Calu3 (cell line): ENCODE results near the gene FBXW8. TPM values are rescaled to one million over a fixed set of nuclear protein-coding genes. Genes with fewer than 3 reads are reported as not detected.
A peak's percentile ranks its signal among the peaks of the same experiment; 100 is the strongest.

Experiments used
- BruUV-seq: library from RNA; stranded (reverse); fragments of 400-500 nt; replicated peaks from 2 replicates; lab custom pipeline; 2021; lab: Mats Ljungman, UMichigan
- CTCF ChIA-PET: fragments of 300-600 bp; sonication (Branson Sonifier 250); formaldehyde crosslinking; loops from one replicate; lab custom pipeline; 2022; ENCODE audit warnings: antibody characterized with exemption; lab: Charles Lee
- DNase-seq: peaks from one replicate; pipeline ENCODE4 v3.0.0; 2022
- H3K27ac Mint-ChIP-seq: one replicate; pipeline ENCODE4 v1.8.0; 2022; ENCODE audit warnings: mixed read lengths; ENCODE audit not compliant: unreplicated experiment
- H3K27me3 Mint-ChIP-seq: one replicate; pipeline ENCODE4 v1.8.0; 2022; ENCODE audit warnings: mixed read lengths; ENCODE audit not compliant: unreplicated experiment
- H3K36me3 Mint-ChIP-seq: one replicate; pipeline ENCODE4 v1.8.0; 2022; ENCODE audit warnings: mild to moderate bottlenecking, moderate library complexity, mixed read lengths; ENCODE audit not compliant: insufficient read depth, unreplicated experiment
- H3K4me1 Mint-ChIP-seq: one replicate; pipeline ENCODE4 v1.8.0; 2022; ENCODE audit warnings: mild to moderate bottlenecking, low read depth, mixed read lengths; ENCODE audit not compliant: unreplicated experiment
- H3K4me3 Mint-ChIP-seq: one replicate; pipeline ENCODE4 v1.8.0; 2022; ENCODE audit warnings: mild to moderate bottlenecking, low read depth, moderate library complexity, mixed read lengths; ENCODE audit not compliant: unreplicated experiment
- H3K9me3 Mint-ChIP-seq: one replicate; pipeline ENCODE4 v1.8.0; 2022; ENCODE audit warnings: low read depth, mixed read lengths; ENCODE audit not compliant: unreplicated experiment
- intact Hi-C: fragments of 100-400 bp; cut with micrococcal nuclease; formaldehyde crosslinking; loops from one replicate; pipeline ENCODE4 v1.10.0; 2022; ENCODE audit not compliant: unreplicated experiment
- total RNA-seq: library from RNA; stranded (reverse); gene quantifications from 2 replicates; pipeline ENCODE4 v1.2.3, GENCODE V29; 2022
- TF ChIP-seq, protein P1 (sequence below): fragments of 200-600 bp; IDR thresholded peaks from one replicate; pipeline ENCODE4 v1.8.0; 2022; ENCODE audit warnings: antibody characterized with exemption; ENCODE audit not compliant: unreplicated experiment

Gene FBXW8
- total RNA-seq, 1 experiment from 2014 or later = 18.2 TPM

DNA sequence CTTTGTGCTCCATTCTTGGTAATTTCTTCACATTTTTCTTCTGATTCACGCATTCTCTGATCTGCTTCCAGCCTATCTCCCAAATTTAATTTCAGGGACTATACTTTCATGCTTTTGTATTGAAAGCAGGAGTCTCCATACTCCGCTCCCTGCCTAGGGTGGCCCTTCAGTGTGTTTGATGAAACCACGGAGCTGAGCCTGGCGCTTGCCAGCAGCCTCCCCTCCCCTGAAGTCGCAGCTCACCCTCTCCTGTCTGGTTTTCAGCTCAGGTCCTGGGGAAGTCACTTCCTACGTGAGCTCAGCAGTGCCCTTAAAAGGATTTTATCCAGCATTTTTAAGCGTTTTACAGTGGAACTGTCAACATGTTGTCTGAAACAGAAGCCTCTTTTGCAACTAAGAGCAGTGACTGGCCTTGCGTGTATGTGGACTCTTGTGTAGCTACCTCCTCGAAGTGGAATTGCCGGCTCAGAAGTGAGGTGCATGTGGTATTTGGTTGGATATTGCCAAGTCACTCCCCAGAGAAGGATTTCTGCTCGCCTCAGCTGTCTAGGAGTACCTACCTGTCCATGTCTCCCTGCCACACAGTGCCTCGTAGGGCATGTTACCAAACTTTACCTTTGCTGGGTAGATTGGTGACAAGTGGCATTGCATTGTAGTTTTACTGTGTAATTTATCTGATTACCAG lies 109.9 kb downstream of the FBXW8 start:
- BruUV-seq = no TSS peak
- CTCF ChIA-PET = no interaction called here
- Mint-ChIP-seq H3K4me1 (peaks cover 8% of the 10 kb centered on the region), H3K4me3 (no peak overlapping the region), H3K36me3 (peaks cover 94% of the 10 kb centered on the region), H3K27me3 (no peaks in the 10 kb centered on the region), H3K27ac (peak overlapping the region; percentile 15), H3K9me3 (no peaks in the 10 kb centered on the region)
- DNase-seq = no peak
- intact Hi-C loops = no loop called here
- TF ChIP-seq, protein P1, sequence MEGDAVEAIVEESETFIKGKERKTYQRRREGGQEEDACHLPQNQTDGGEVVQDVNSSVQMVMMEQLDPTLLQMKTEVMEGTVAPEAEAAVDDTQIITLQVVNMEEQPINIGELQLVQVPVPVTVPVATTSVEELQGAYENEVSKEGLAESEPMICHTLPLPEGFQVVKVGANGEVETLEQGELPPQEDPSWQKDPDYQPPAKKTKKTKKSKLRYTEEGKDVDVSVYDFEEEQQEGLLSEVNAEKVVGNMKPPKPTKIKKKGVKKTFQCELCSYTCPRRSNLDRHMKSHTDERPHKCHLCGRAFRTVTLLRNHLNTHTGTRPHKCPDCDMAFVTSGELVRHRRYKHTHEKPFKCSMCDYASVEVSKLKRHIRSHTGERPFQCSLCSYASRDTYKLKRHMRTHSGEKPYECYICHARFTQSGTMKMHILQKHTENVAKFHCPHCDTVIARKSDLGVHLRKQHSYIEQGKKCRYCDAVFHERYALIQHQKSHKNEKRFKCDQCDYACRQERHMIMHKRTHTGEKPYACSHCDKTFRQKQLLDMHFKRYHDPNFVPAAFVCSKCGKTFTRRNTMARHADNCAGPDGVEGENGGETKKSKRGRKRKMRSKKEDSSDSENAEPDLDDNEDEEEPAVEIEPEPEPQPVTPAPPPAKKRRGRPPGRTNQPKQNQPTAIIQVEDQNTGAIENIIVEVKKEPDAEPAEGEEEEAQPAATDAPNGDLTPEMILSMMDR = no peak

DNA sequence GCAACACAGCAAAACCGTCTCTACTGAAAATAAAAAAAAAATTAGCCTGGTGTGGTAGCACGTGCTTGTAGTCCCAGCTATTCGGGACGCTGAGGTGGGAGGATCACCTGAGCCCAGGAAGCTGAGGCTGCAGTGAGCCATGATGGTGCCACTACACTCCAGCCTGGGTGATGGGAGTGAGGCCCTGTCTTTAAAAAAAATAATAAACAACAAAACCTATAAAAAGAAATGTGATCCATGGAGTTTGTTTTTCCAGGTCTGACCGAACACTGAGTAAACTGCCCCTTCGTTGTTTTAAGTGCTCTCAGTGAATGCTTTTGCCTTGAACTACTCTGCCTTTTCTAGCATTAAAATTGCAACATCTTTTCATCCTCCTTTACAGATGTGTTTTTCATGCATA lies 111.7 kb downstream of the FBXW8 start:
- Mint-ChIP-seq H3K4me3 (no peak overlapping the region), H3K27me3 (no peaks in the 10 kb centered on the region), H3K27ac (no peak overlapping the region), H3K4me1 (peaks cover 12% of the 10 kb centered on the region), H3K36me3 (peaks cover 100% of the 10 kb centered on the region), H3K9me3 (no peaks in the 10 kb centered on the region)
- TF ChIP-seq, protein P1 = no peak
- intact Hi-C loops = no loop called here
- no TSS peak for BruUV-seq
- CTCF ChIA-PET = no interaction called here
- no peak for DNase-seq

DNA sequence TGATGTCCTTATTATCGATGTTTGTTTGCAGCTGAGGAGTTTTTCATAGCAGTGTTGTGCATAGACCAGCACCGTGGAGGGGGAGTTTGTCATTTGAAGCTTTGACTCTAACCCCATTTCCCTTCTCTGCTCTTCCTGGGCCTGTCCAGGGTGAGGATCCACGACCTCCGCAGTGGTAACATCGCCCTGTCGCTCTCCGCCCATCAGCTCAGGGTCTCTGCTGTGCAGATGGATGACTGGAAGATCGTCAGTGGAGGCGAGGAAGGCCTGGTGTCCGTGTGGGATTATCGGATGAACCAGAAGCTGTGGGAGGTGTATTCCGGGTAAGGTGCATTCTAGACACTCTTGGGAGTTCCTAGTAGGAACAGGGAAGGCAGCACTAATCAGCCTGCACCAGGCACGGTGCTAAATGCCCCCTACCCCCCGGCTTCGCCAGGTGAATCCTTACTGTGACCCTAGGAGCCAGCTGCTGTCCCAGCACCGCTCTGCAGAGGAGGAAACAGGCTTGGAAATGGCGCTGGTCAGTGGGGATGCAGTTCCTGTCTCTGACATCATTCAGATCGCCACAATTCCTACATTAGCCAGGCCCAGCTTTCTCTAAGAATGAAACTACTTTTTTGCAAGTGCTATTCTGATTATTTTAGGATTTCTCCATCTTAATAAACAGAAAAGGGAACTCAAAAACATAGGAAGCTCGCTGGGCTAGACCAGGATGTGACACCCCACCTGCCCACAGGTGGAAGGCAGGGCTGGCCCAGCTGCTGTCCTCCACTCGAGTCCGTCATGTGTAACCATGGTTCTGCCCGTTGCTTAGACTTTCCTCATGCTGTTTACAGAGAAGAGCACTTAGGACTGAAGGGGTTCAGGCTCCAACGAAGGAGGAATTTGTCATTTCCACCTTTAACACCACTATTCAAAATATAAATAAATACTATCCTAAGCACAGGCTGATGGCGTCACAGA lies 113.5 kb downstream of the FBXW8 start:
- no peaks in the 10 kb centered on the region for H3K9me3 Mint-ChIP-seq
- intact Hi-C loops = no loop called here
- no peak overlapping the region for H3K27ac Mint-ChIP-seq
- H3K4me3 Mint-ChIP-seq = no peak overlapping the region
- TF ChIP-seq, protein P1 = no peak
- H3K27me3 Mint-ChIP-seq = no peaks in the 10 kb centered on the region
- CTCF ChIA-PET = interaction anchor here (1.5 kb wide), 1 partner anchor 12 kb away, joined by 3 read pairs; no protein-coding TSS in a partner anchor
- H3K36me3 Mint-ChIP-seq = peaks cover 100% of the 10 kb centered on the region
- no peak for DNase-seq
- H3K4me1 Mint-ChIP-seq = peaks cover 12% of the 10 kb centered on the region
- no TSS peak for BruUV-seq

DNA sequence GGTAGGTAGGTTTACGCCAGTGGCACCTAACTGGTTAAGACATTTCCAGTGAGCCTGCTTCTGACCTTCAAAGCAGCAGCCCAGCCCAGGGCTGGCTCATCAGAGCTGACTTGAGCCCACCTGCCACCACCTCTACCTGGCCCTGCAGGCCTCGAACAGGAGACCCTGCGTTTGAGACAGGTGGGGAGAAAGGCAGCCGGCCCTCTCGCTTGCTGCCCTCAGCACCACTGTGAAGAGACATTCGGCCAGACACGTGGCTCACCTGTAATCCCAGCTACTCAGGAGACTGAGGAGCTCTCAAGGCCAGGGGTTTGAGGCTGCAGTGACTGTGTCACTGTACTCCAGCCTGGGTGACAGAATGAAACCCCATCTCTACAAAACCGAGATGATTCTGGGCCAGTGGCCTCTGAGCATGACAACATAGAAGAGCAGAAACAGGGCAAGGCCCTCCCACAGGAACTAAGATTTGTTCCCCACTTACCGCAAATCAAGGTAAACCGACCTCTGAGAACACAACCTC lies 114.3 kb downstream of the FBXW8 start:
- no peak overlapping the region for H3K4me3 Mint-ChIP-seq

More for the DNA sequence above, 114.3 kb downstream of the FBXW8 start:
- Mint-ChIP-seq H3K36me3 (peaks cover 100% of the 10 kb centered on the region), H3K27ac (peak overlapping the region; percentile 80), H3K9me3 (no peaks in the 10 kb centered on the region), H3K4me1 (peaks cover 13% of the 10 kb centered on the region), H3K27me3 (no peaks in the 10 kb centered on the region)
- no peak for DNase-seq
- TF ChIP-seq, protein P1 = no peak
- no TSS peak for BruUV-seq
- intact Hi-C loops = loop anchor here (1.0 to 5.0 kb wide), 2 partner anchors 72 to 94 kb away; partner anchors contain the start of gene TESC
- CTCF ChIA-PET = interaction anchor here (1.5 kb wide), 1 partner anchor 12 kb away, joined by 3 read pairs; no protein-coding TSS in a partner anchor
